ENCODE measurements around the gene SEPTIN8.

The SEPTIN8 gene

GRCh38 chr5:132777209-132778069, at the start of gene SEPTIN8:
Gene SEPTIN8, minus strand, starts transcription at chr5:132777239. Its CDS starts 102 bp downstream, at chr5:132777137.
- no peak for DNase-seq

GRCh38 chr5:132826424-132827082, 49.5 kb upstream of the SEPTIN8 start:
- no peak for DNase-seq

DNA sequence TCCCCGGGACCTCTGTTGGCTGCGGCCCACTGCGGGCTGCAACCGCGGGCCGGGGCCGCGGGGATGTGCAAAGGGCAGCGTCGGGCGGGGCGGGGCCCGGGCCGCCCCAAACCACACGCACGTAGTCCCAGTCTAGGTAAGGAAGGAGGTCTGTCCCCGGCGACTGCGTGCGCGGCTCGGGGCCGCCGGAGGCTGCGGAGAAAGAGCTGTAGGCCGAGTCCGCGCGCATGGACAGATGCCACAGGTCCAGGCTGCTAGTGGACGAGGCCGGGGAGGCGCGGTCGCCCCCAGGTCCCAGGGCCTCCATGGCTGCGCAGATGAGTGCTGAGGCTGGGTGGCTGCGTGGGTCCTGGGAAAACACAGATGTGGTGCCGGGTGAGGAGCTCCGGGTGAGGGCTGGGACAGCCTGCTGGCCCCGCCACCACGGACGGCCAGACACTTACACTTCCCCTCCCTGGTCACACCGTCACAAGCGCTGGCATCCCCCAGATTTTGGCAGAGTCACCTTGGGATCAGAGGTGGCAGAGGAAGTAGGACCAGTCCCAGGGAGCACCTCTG, 48.9 kb upstream of the SEPTIN8 start:
- no peak for DNase-seq

DNA sequence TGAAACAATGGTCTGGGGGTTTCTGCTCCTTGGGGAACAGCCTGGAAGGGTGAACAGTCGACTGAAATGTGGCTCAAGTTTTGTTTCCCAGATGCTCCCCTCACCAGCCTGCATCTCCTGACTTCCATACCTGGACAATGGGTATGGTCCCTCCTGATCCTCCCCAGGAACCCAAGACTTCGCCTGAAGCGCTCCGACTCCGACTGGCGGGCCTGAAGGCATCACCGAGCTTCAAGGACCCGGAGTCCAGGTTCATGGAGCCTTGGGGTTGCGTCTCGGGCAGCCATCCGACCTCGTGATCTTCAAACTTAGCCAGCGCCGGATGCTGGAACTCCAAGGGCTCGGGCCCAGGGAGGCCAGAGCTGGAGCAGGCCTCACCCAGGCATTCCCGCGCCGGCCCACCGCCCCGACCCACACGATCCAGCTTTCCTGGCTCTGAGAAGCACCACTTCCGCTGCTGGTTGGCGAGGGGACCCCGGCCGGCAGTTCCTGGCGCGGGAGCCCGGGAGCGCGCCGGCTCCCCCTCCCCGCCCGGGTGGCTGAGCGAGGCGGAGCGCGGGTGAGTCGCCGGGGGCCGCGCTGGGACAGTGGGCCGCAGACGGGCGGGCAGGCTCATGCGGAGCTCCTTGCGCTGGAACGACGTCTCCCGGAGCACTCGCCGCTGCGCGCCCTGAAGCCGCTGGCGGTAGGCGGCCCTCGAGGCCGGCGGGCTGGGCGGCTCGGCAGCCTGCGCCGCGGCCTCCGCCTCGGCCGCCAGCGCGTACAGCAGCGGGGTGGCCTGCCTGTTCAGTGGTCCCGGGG, 48.2 kb upstream of the SEPTIN8 start:
- DNase-seq = no peak

- DNase-seq = no peak
Observed at GRCh38 chr5:132824426-132824825, 47.4 kb upstream of the SEPTIN8 start.

DNA sequence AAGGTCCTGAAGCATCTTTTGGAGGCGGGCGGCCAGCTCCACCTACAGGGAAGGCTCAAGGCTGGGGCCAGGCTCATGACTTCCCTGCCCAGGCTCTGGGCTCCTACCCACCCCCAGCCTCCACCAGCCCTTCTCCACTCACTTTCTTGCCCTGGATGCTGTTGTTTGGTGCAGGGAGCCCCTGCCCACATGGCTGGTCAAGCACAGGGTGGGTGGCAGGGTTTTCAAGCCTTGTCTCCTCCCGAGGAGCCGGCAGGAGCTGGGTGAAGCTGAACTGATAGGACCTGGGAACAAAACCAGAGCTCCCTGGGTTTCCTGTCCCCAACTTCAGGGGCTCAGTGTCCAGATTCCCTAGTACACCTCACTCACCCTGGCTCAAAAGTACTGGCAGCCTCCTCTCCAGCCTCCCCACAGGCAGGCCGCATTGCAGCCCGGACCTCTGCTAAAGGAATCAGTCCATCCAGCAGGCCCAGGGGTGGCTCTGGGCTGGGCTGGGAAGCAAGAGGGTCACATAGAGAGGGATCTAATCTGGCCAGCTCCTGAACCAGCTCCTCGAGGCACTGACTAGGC, 46.5 kb upstream of the SEPTIN8 start:
- DNase-seq = no peak

DNA sequence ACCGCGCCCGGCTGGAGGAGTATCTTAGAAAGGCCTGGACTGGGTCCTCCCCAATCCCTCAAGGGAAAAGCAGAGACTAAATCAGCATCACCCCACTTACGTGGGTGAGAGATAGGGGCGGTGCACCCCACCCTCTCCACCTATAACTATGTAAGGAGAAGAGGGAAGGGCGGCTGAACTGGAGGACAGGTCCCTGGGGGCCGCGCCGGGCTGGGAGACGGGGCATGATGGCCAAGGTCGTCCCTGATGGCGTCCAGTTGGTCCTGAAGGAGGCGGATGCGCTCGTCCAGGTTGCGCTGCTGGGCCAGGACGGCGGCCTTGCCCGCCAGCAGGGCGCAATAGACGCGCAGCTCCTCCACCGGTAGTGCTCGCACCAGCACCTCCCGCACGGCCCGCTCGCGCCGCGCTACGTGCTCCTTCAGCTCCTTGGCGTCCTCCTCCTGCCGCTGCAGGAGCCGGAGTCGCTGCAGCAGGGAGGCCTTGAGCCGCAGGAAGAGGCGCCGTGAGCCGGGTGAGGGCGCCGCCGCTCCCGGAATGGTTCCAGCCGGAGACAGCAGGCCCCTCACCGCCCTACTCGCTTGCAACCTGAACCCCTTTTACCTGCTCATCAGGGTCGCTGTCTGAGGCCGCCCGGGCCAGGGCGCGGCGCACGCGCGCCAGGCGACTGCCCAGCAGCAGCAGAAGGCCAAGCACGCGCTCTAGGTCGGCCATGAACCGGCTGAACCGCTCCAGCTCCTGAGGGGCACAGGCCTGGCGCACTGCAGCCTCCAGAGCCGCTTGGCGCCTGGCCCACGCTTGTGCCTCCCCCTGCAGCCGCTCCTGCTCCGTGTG, 45.8 kb upstream of the SEPTIN8 start:
- DNase-seq = no peak

DNA sequence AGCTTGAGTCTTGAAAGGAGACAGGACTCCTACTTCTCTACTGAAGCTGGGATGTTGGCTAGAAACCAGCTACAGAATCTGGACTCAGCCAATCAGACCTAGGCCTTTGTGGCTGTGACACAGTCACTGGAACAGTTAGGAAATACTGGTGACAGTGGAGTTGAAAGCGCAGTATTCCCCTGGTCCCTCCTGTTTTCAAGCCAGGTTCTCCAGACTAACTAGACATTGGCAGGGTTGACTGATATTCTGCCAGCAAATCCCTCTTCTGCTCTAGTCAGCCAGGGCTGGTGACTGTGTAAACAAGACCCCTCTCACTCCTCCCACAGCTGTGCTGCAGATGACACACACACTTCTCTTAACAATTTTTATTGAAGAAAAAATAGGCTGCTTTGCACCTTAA, 44.8 kb upstream of the SEPTIN8 start:
- DNase-seq = no peak

DNA sequence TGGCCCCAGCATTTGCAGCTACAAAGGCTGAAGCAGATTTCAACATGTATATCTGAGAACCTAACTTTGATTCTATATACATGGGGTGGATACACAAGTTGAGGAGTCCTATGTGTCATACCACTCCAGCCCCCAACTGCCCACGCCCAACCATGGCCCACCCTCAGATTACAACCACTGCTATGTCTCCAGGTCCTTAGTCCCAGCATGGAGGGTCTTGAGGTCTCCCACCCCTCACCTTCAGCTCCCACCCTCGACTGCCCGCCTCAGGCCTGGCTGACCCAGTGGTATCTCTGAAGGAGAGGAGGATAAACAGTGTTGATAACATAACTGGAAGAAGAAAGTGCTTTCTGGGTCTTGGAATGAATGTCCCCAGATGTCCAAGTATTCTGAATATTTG, 44.3 kb upstream of the SEPTIN8 start:
- no peak for DNase-seq

DNA sequence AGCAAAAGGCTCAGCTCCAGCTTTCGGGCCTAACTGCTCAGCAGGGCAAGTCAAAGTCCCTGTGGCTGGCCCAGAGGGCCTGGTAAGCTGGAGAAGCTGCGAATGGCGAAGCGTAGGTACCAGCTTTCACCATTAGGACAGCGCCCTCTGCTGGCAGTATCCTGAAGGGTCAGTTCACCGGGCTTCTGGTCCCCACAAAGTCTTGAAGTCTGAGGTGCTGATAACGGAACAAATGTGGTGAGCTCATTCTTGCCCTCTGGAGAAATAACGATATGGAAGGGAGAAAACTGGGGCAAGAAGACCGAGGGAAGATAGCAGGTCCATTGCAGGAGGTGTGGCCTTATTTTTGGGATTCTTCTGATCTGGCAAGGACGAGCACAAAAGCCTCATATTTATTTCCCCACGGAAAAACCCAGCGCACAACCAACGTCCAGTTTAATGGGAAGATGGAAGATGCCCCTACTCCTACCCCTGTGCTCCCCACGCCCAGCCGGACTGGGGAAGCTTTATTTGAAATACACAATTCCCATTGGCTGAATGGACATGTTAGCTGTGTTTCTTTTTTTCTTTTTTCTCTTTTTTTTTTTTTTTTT, 43.2 kb upstream of the SEPTIN8 start:
- peak; percentile 62 to 86 for DNase-seq

DNA sequence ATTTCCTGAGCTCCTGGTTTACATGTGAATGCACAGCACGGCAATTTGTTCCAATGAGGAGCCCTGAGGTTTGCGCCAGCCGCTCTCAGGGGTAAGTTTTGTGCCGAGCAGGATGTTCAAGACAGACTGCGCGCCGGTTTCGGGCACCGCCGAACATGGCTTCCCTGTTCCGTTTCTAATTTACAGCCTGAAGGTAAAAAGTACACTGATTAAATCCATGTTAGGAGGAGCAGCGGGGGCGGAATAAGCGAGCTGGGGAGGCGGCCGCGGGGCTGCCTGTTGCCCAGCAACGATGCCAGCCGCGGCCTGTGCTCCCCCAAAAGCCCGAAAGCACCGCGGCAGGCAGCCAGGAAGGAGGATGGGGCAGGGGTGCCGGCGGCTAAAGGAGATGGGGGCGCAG, 42.4 kb upstream of the SEPTIN8 start:
- no peak for DNase-seq

GRCh38 chr5:132817011-132817410, 40.0 kb upstream of the SEPTIN8 start:
- DNase-seq = no peak

DNA sequence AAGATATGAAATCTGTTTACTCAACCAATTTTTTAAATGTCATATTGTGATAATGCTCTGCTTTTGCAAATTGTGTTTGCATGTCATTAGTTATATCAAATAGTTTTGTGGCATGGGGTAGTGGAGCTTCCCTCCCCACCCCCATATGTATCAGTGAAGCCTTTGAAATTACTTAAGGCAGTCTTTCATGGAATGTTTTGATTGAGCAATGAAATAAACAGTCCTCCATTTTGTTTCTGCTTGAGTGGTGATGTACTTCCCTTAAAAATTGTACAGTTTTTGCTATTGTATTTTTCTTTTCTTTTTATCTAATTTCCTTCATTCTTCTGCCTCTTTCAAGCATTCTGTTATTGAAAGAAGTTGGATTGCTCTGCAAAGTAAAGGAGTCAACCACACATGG, 39.5 kb upstream of the SEPTIN8 start:
- no peak for DNase-seq

GRCh38 chr5:132816083-132816482, 39.0 kb upstream of the SEPTIN8 start:
- DNase-seq = no peak

GRCh38 chr5:132815454-132815853, 38.4 kb upstream of the SEPTIN8 start:
- no peak for DNase-seq

- DNase-seq = no peak
Observed at GRCh38 chr5:132814503-132815294, 37.7 kb upstream of the SEPTIN8 start.

DNA sequence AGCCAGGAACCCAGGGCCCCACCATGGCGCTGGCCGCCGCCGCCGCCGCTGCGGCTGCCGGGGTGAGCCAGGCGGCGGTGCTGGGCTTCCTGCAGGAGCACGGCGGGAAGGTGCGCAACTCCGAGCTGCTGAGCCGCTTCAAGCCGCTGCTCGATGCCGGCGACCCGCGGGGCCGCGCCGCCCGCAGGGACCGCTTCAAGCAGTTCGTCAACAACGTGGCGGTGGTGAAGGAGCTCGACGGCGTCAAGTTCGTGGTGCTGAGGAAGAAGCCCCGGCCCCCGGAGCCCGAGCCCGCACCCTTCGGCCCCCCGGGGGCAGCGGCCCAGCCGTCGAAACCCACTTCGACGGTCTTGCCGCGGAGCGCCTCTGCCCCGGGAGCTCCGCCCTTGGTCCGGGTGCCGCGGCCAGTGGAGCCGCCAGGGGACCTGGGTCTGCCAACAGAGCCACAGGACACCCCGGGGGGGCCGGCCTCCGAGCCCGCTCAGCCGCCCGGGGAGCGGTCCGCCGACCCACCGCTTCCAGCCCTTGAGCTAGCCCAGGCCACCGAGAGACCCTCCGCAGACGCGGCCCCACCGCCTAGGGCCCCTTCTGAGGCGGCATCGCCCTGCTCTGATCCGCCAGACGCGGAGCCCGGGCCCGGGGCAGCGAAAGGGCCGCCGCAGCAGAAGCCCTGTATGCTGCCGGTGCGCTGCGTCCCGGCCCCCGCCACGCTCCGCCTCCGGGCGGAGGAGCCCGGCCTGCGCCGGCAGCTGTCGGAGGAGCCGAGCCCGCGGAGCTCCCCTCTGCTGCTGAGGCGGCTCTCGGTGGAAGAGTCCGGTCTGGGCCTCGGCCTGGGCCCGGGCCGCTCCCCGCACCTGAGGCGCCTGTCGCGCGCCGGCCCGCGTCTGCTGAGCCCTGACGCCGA, 36.8 kb upstream of the SEPTIN8 start:
- DNase-seq = no peak

DNA sequence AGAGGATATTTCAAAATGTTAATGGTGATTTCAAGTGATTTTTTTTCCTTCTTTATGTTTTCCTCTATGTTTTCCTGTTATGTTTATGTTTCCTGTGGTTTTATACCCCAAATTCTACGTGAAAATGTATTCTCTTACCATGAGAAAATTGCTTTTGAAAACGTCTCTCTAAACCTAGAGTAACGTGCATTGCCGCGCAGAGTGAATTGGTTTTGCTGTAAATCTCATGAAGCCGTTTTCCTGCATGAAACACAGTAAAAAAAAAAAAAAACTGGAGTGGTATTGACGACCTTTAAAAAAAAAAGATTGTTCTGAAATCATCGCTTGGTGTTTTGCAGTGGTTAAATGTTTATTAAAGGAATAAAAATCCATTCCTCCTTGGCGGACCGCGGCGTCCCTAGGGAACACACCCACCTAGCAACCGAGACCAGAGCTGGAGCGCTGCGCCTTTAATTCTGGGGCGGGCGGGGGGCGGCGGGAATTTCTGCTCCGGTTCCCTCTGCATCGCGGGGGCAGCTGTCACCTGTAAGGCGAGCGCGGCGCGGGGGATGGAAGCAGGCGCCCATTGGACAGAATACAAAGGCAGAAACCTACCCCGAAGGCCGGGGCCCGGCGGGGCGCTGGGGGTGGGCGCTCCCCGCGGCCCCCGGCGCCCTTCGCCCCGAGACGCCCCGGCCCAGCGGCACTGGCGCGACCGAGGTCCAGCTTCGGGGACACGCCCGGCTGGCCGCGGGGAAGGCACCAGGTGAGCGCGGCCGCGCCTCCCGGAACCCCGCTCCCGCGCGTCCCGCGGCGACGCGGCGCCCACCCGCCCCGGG, 36.0 kb upstream of the SEPTIN8 start, which contains the start of gene SOWAHA:
SOWAHA (plus strand) TSS at position 522 of the 818 bp plus-strand sequence. CDS start 320 bp downstream, outside the sequence.
- no peak for DNase-seq

Measured in SW 1271 (cell line).